Measurements from ENCODE around the gene CCL25. TPM values are rescaled to one million over a fixed set of nuclear protein-coding genes. Genes with fewer than 3 reads are reported as not detected.

Gene CCL25
- total RNA-seq, 2 experiments from 2014 or later = 0.30 to 1.2 TPM

- Mint-ChIP-seq H3K4me1 (no peaks in the 10 kb centered on the region), H3K9me3 (no peaks in the 10 kb centered on the region), H3K4me3 (no peak overlapping the region), H3K27me3 (peaks cover 17% of the 10 kb centered on the region), H3K27ac (no peak overlapping the region), H3K36me3 (no peaks in the 10 kb centered on the region)
- DNase-seq = no peak
Measured at GRCh38 chr19:8036434-8037099, 16.0 kb upstream of the CCL25 start.

GRCh38 chr19:8038815-8039214 lies 13.7 kb upstream of the CCL25 start:
- no peaks in the 10 kb centered on the region for H3K4me1 Mint-ChIP-seq
- H3K27me3 Mint-ChIP-seq = peaks cover 12% of the 10 kb centered on the region
- no peak overlapping the region for H3K4me3 Mint-ChIP-seq
- no peak overlapping the region for H3K27ac Mint-ChIP-seq
- no peaks in the 10 kb centered on the region for H3K9me3 Mint-ChIP-seq
- no peaks in the 10 kb centered on the region for H3K36me3 Mint-ChIP-seq
- DNase-seq = no peak

GRCh38 chr19:8039231-8039630 lies 13.3 kb upstream of the CCL25 start:
- no peaks in the 10 kb centered on the region for H3K4me1 Mint-ChIP-seq
- H3K9me3 Mint-ChIP-seq = no peaks in the 10 kb centered on the region
- DNase-seq = no peak
- no peak overlapping the region for H3K4me3 Mint-ChIP-seq
- peaks cover 8% of the 10 kb centered on the region for H3K27me3 Mint-ChIP-seq
- no peaks in the 10 kb centered on the region for H3K36me3 Mint-ChIP-seq
- no peak overlapping the region for H3K27ac Mint-ChIP-seq

GRCh38 chr19:8041531-8041931 lies 11.0 kb upstream of the CCL25 start:
- Mint-ChIP-seq H3K4me3 (no peak overlapping the region), H3K27me3 (peaks cover under 1% of the 10 kb centered on the region), H3K36me3 (no peaks in the 10 kb centered on the region), H3K27ac (no peak overlapping the region), H3K9me3 (no peaks in the 10 kb centered on the region), H3K4me1 (no peaks in the 10 kb centered on the region)
- DNase-seq = no peak

- Mint-ChIP-seq H3K4me3 (no peak overlapping the region), H3K4me1 (peaks cover 2% of the 10 kb centered on the region), H3K9me3 (no peaks in the 10 kb centered on the region), H3K36me3 (no peaks in the 10 kb centered on the region), H3K27me3 (peaks cover 3% of the 10 kb centered on the region), H3K27ac (no peak overlapping the region)
- no peak for DNase-seq
Measured at GRCh38 chr19:8042900-8043299, 9.7 kb upstream of the CCL25 start.

- Mint-ChIP-seq H3K36me3 (no peaks in the 10 kb centered on the region), H3K9me3 (no peaks in the 10 kb centered on the region), H3K4me1 (peaks cover 2% of the 10 kb centered on the region), H3K27ac (no peak overlapping the region), H3K27me3 (peaks cover 3% of the 10 kb centered on the region), H3K4me3 (no peak overlapping the region)
- DNase-seq = no peak
Measured at GRCh38 chr19:8044018-8044417, 8.5 kb upstream of the CCL25 start.

- Mint-ChIP-seq H3K4me3 (no peak overlapping the region), H3K4me1 (peaks cover 4% of the 10 kb centered on the region), H3K27me3 (peaks cover 6% of the 10 kb centered on the region), H3K36me3 (no peaks in the 10 kb centered on the region), H3K9me3 (no peaks in the 10 kb centered on the region), H3K27ac (no peak overlapping the region)
- no peak for DNase-seq
Measured at GRCh38 chr19:8045872-8046568, 6.5 kb upstream of the CCL25 start.

- peaks cover 6% of the 10 kb centered on the region for H3K27me3 Mint-ChIP-seq
- no peaks in the 10 kb centered on the region for H3K36me3 Mint-ChIP-seq
- H3K27ac Mint-ChIP-seq = no peak overlapping the region
- no peaks in the 10 kb centered on the region for H3K9me3 Mint-ChIP-seq
- DNase-seq = no peak
- H3K4me1 Mint-ChIP-seq = peaks cover 5% of the 10 kb centered on the region
- H3K4me3 Mint-ChIP-seq = no peak overlapping the region
Measured at GRCh38 chr19:8046569-8047165, 5.9 kb upstream of the CCL25 start.

GRCh38 chr19:8050274-8051096 lies 2.1 kb upstream of the CCL25 start:
- Mint-ChIP-seq H3K27me3 (peaks cover 6% of the 10 kb centered on the region), H3K4me3 (peak overlapping the region; percentile 66), H3K27ac (no peak overlapping the region), H3K36me3 (no peaks in the 10 kb centered on the region), H3K4me1 (peaks cover 15% of the 10 kb centered on the region), H3K9me3 (no peaks in the 10 kb centered on the region)
- peak; percentile 89 for DNase-seq

- no peaks in the 10 kb centered on the region for H3K36me3 Mint-ChIP-seq
- no peak overlapping the region for H3K4me3 Mint-ChIP-seq
- H3K27ac Mint-ChIP-seq = no peak overlapping the region
- peaks cover 4% of the 10 kb centered on the region for H3K27me3 Mint-ChIP-seq
- no peaks in the 10 kb centered on the region for H3K9me3 Mint-ChIP-seq
- no peak for DNase-seq
- H3K4me1 Mint-ChIP-seq = peaks cover 12% of the 10 kb centered on the region
Measured at GRCh38 chr19:8054169-8054568, 1.6 kb downstream of the CCL25 start.

- Mint-ChIP-seq H3K4me1 (peaks cover 11% of the 10 kb centered on the region), H3K27me3 (no peaks in the 10 kb centered on the region), H3K27ac (no peak overlapping the region), H3K36me3 (no peaks in the 10 kb centered on the region), H3K9me3 (no peaks in the 10 kb centered on the region), H3K4me3 (no peak overlapping the region)
- DNase-seq = no peak
Measured at GRCh38 chr19:8056533-8056932, 4.0 kb downstream of the CCL25 start.

GRCh38 chr19:8057545-8058270 lies 5.1 kb downstream of the CCL25 start:
- Mint-ChIP-seq H3K4me1 (no peaks in the 10 kb centered on the region), H3K27me3 (no peaks in the 10 kb centered on the region), H3K36me3 (no peaks in the 10 kb centered on the region), H3K9me3 (no peaks in the 10 kb centered on the region), H3K27ac (no peak overlapping the region), H3K4me3 (no peak overlapping the region)
- DNase-seq = no peak

GRCh38 chr19:8064911-8065874 lies 12.6 kb downstream of the CCL25 start:
- DNase-seq = peak; percentile 18
- Mint-ChIP-seq H3K9me3 (peaks cover 10% of the 10 kb centered on the region), H3K36me3 (peaks cover 4% of the 10 kb centered on the region), H3K4me1 (no peaks in the 10 kb centered on the region), H3K4me3 (no peak overlapping the region), H3K27me3 (no peaks in the 10 kb centered on the region), H3K27ac (no peak overlapping the region)

GRCh38 chr19:8065875-8066261 lies 13.3 kb downstream of the CCL25 start:
- peaks cover 4% of the 10 kb centered on the region for H3K36me3 Mint-ChIP-seq
- H3K27me3 Mint-ChIP-seq = no peaks in the 10 kb centered on the region
- no peak overlapping the region for H3K4me3 Mint-ChIP-seq
- H3K27ac Mint-ChIP-seq = no peak overlapping the region
- peaks cover 12% of the 10 kb centered on the region for H3K9me3 Mint-ChIP-seq
- H3K4me1 Mint-ChIP-seq = no peaks in the 10 kb centered on the region
- DNase-seq = no peak
